Omental fat pad (tissue), 4 donors: ENCODE data around the gene PTPRD. TPM values are rescaled to one million over a fixed set of nuclear protein-coding genes. Genes with fewer than 3 reads are reported as not detected.

Source experiments
- ATAC-seq: fragments of 150-250 bp; one replicate; pipeline ENCODE4 v1.9.1; 2016; ENCODE audit warnings: mild to moderate bottlenecking, moderate library complexity; ENCODE audit not compliant: low FRiP score
- DNase-seq: peaks from one replicate; pipeline ENCODE4 v3.0.0-alpha.2; 2019; ENCODE audit warnings: low spot score
- total RNA-seq, 4 donors: library from RNA; depleted of rRNA; stranded (reverse); fragments of >200 nt; gene quantifications; one replicate each; pipeline ENCODE4 v1.1.0, GENCODE V29; 2016
- TF ChIP-seq, protein P1 (sequence below), 3 donors: fragments of 450-650 bp; IDR thresholded peaks; one replicate each; pipeline ENCODE4 v1.5.1; 2016 to 2017; ENCODE audit warnings: antibody characterized with exemption in 3 of 3, mild to moderate bottlenecking in 3 of 3, moderate library complexity in 2 of 3

The PTPRD gene
- total RNA-seq, 4 donors from 2014 or later = 3.5 to 34.2 (median 11.2) TPM

DNA sequence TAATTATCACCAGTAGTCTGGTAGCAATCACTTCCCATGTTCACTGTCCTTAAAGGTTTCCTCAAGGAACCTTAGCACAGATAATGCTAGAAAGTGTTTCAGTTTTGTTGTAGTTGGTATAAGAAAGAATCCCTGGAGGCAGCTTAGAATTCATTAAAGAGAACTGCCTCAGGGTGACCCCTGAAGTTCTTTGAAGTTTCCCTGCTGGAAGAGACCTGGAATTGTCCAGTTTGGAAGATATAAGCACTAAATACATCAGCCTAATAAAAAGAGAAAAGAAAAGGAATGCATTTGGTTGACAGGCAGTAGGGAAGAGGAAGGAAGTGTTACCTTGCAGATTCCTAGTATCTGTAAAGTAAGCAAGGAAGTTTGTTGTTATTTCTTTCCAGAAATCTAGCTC, 1813.6 kb downstream of the PTPRD start:
- ATAC-seq (no peak), DNase-seq (no peak)
- TF ChIP-seq, protein P1, sequence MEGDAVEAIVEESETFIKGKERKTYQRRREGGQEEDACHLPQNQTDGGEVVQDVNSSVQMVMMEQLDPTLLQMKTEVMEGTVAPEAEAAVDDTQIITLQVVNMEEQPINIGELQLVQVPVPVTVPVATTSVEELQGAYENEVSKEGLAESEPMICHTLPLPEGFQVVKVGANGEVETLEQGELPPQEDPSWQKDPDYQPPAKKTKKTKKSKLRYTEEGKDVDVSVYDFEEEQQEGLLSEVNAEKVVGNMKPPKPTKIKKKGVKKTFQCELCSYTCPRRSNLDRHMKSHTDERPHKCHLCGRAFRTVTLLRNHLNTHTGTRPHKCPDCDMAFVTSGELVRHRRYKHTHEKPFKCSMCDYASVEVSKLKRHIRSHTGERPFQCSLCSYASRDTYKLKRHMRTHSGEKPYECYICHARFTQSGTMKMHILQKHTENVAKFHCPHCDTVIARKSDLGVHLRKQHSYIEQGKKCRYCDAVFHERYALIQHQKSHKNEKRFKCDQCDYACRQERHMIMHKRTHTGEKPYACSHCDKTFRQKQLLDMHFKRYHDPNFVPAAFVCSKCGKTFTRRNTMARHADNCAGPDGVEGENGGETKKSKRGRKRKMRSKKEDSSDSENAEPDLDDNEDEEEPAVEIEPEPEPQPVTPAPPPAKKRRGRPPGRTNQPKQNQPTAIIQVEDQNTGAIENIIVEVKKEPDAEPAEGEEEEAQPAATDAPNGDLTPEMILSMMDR (IDR thresholded peaks at IDR 0.05) = no peak

DNA sequence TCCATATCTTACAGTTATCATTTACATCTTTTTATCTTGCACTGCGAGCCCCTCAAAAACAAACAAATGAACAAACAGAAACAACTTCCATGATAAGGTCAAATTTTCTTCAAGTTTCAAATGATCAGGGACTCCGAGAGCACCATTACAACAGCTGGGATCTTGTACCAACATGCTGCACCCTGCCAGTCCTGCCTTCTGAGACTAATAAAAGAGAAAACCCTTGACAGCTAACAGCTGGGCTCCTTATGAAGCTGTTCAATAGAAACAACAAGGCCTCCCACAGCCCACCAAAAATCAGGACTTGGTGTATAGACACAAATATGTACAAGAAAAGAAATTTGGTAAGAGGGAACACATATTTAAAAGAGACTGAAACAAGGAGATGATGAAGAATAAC, 1828.0 kb downstream of the PTPRD start:
- TF ChIP-seq, protein P1 (IDR thresholded peaks at IDR 0.05) = no peak
- no peak for ATAC-seq
- no peak for DNase-seq

DNA sequence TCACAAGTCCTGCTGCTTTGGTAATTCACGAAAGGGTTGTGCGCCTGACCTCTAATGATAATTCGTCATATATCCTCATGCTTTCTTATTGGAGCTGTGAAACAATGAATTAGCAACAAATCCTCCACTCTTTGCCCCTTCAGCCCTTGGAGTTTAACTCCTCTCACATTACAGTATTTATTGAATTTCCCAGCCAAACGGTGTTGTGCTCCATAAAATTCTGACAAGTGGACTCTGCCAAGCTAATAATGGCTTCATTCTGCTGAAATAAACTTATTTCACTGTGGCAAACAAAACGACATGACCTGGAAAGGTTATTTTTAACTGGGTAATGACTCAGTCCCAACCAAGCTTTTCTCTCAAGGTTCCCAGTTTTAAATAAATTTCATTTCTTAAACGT, 1828.9 kb downstream of the PTPRD start:
- TF ChIP-seq, protein P1 (IDR thresholded peaks at IDR 0.05) = no peak
- no peak for DNase-seq
- no peak for ATAC-seq

DNA sequence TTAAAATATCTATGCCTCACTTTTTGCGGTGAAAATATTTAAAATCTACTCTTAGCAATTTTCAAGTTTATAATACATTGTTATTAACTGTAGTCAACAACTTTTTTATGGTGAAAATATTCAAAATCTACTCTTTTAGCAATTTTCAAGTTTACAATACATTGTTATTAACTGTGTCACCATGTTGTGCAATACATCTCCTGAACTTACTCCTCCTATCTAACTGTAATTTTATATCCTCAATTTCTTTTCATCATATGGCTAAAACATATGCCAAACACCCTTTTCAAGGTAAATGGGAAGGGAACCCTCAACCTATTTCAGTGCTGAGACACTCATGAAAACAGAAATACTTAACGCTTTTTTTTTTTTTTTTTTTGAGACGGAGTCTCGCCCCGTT, 1830.6 kb downstream of the PTPRD start:
- ATAC-seq (no peak), DNase-seq (no peak)
- TF ChIP-seq, protein P1 (IDR thresholded peaks at IDR 0.05) = no peak

DNA sequence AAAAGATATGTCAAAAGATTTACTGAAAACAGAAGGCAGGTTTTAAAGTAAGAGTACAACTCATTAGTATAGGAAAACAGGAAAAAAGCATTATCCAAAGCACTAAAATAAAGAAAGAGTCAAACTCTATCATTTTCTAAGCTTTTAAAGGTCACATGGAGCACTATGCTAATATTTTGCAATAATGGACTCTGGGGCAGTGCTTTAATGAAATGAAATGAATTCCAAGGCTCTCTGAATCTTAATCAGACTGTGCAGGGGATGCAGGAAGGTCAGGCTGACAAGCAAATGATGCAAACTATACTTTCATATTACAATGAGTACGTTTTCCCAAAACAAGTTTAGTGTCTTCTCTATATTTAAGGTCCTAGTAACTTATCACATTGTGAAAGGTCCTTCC, 1831.3 kb downstream of the PTPRD start:
- TF ChIP-seq, protein P1 (IDR thresholded peaks at IDR 0.05) = no peak
- DNase-seq (no peak), ATAC-seq (no peak)

DNA sequence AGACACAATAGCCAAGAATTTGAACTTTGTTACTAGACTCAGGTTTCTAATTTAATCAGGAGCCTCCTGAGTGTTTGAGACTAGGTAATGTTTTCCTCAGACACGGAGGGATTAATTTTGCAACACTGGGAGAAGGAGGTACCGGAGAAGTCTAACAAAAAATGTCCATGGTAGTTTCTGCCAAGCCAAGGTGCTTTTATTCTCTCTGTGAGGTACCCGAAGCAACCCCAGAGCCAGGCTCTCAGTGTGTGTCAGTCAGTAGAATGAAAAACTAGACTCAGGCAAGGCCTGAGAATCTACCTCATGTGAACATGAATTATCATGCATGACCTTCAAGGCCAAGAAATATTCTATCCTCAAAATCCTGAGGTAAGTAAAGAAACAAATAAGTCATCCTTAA, 1832.4 kb downstream of the PTPRD start:
- DNase-seq = no peak
- ATAC-seq = no peak
- TF ChIP-seq, protein P1 (IDR thresholded peaks at IDR 0.05) = no peak

DNA sequence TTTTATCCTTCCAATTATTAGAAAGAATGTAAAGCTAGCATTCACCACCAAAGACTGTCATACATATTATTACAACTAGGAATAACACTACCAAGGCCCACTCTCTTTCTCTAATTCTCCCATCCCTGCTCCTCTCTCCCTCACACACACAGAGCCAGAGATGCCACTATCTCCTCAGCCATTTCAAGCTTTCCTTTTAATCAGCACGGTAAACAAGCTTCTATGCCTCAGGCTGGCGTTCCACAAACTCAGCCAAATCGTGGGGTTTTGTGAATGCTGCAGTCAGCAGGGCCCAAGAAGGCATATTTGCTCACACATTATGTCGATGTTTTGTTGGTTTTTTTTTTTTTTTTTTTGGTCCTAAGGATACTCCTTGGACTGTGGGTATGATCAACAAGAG, 1833.3 kb downstream of the PTPRD start:
- TF ChIP-seq, protein P1 (IDR thresholded peaks at IDR 0.05) = no peak
- ATAC-seq (no peak), DNase-seq (no peak)
